WI38 (cell line): ENCODE measurements around the gene CYLD.

Experiments
- H3K4me3 ChIP-seq: 2 replicates; pipeline ENCODE4 v1.5.1; 2011; ENCODE audit warnings: low read depth, mild to moderate bottlenecking, control low read depth, low read length
- CTCF ChIP-seq: IDR thresholded peaks from 2 replicates; pipeline ENCODE4 v1.5.1; 2012; ENCODE audit warnings: low read depth, mild to moderate bottlenecking, control low read depth, low read length

The CYLD gene

GRCh38 chr16:50705436-50706110 lies 36.3 kb upstream of the CYLD start:
- H3K4me3 ChIP-seq: no peak overlapping the region
- no peak for TF ChIP-seq CTCF

GRCh38 chr16:50706250-50706649 lies 35.6 kb upstream of the CYLD start:
- no peak overlapping the region for H3K4me3 ChIP-seq
- TF ChIP-seq CTCF: no peak

GRCh38 chr16:50708373-50709060 lies 33.4 kb upstream of the CYLD start:
- TF ChIP-seq CTCF: no peak
- H3K4me3 ChIP-seq: no peak overlapping the region

GRCh38 chr16:50709061-50709684 lies 32.7 kb upstream of the CYLD start:
- no peak for TF ChIP-seq CTCF
- H3K4me3 ChIP-seq: no peak overlapping the region

- no peak for TF ChIP-seq CTCF
- H3K4me3 ChIP-seq: no peak overlapping the region
These were observed 31.9 kb upstream of the CYLD start for GRCh38 chr16:50709980-50710379.

- no peak for TF ChIP-seq CTCF
These were observed 30.8 kb upstream of the CYLD start for GRCh38 chr16:50711040-50711439.

DNA sequence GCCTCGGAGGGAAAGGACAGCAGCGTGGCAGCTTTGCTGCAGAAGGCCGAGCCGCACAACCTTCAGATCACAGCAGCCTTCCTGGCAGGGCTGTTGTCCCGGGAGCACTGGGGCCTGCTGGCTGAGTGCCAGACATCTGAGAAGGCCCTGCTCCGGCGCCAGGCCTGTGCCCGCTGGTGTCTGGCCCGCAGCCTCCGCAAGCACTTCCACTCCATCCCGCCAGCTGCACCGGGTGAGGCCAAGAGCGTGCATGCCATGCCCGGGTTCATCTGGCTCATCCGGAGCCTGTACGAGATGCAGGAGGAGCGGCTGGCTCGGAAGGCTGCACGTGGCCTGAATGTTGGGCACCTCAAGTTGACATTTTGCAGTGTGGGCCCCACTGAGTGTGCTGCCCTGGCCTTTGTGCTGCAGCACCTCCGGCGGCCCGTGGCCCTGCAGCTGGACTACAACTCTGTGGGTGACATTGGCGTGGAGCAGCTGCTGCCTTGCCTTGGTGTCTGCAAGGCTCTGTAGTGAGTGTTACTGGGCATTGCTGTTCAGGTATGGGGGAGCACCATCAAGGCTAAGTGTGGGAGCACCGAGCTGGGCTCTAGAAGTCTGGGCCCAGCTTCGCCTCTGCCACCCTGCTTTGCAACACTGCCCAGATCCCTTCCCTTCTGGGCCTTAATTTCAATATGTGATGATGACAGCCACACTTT lies 29.9 kb upstream of the CYLD start:
- no peak overlapping the region for H3K4me3 ChIP-seq
- TF ChIP-seq CTCF: no peak

More at GRCh38 chr16:50711040-50711439, 30.8 kb upstream of the CYLD start:
- H3K4me3 ChIP-seq: no peak overlapping the region
